Stimulated activated naive B cell treated with anti-CD40 and anti-IgM and Interleukin-4, amounts not matched to agents 10 μg/mL and 1 μg/mL and 100 μg/mL, for 72 hours (primary cell): ENCODE data around the gene SLX9.

Experiments
- ATAC-seq, 2 donors: fragments of 150-1000 bp; cut with Tn5 transposase; replicated peaks; 2 replicates each; pipeline ENCODE4 v1.10.0; 2021; ENCODE audit warnings: moderate library complexity in 1 of 2
- DNase-seq: peaks from one replicate; pipeline ENCODE4 v3.0.0; 2021
- H3K27ac Mint-ChIP-seq: one replicate; pipeline ENCODE4 v1.8.0; 2022; ENCODE audit warnings: mild to moderate bottlenecking, mixed read lengths
- H3K27me3 Mint-ChIP-seq, 2 donors: one replicate each; pipeline ENCODE4 v1.8.0; 2022; ENCODE audit warnings: mixed read lengths in 2 of 2
- H3K36me3 Mint-ChIP-seq, 2 donors: one replicate each; pipeline ENCODE4 v1.8.0; 2022; ENCODE audit warnings: mixed read lengths in 2 of 2, mild to moderate bottlenecking in 1 of 2
- H3K4me1 Mint-ChIP-seq, 2 donors: one replicate each; pipeline ENCODE4 v1.8.0; 2022; ENCODE audit warnings: mixed read lengths in 2 of 2, mild to moderate bottlenecking in 1 of 2
- H3K4me3 Mint-ChIP-seq, 2 donors: one replicate each; pipeline ENCODE4 v1.8.0; 2022; ENCODE audit warnings: mild to moderate bottlenecking in 2 of 2, mixed read lengths in 2 of 2, moderate library complexity in 1 of 2
- H3K9me3 Mint-ChIP-seq, 2 donors: one replicate each; pipeline ENCODE4 v1.8.0; 2022; ENCODE audit warnings: mixed read lengths in 2 of 2, mild to moderate bottlenecking in 1 of 2

Gene SLX9

DNA sequence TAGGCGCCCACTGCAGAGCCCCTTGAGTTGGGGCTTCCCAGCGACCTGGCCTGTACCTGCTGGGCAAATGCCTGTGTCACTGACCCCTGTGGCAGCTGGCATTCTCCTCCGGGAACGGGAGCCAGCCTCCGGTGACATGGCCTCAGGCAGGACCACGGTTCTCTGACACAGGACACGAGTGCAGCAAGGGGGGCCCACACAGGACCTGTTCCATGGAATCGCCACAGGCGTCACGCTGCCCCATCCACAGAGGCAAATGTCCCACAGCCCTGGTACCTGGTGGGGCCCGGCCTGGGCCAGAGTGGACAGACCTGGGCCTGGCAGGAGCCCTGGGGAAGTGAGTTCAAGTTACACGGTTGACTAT lies 21.7 kb upstream of the SLX9 start:
- Mint-ChIP-seq H3K27ac (peak overlapping the region; percentile 91), H3K4me3 (peak overlapping the region; percentile 20 to 65), H3K9me3 (no peaks in the 10 kb centered on the region), H3K27me3 (no peaks in the 10 kb centered on the region), H3K36me3 (peaks cover 17 to 48% of the 10 kb centered on the region in 2 donors), H3K4me1 (peaks cover 60 to 97% of the 10 kb centered on the region in 2 donors)
- DNase-seq (no peak), ATAC-seq (no peak)

DNA sequence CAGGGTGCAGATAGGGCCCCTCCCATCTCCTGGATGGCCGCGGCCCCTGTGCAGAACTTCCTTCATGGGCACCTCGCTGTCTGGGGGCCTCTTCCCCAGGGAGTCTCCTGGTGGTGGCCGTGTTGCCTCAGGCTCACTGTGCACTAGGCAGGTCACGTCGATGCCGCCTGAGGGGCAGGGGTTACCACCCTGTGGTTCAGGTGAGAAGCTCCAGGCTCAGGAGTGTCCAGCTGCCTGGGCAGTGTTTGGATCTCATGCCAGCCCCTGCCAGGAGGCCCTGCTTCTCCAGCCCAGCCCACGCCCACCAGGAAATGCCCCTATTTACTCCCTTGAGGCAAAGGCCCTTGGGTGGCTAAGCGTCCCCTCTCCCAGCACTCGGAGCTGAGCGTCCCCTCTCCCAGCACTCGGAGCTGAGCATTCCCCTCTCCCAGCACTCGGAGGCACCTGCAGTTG lies 21.2 kb upstream of the SLX9 start:
- Mint-ChIP-seq H3K9me3 (no peaks in the 10 kb centered on the region), H3K4me1 (peaks cover 56 to 97% of the 10 kb centered on the region in 2 donors), H3K4me3 (peak overlapping the region; percentile 65 to 88), H3K36me3 (peaks cover 17 to 48% of the 10 kb centered on the region in 2 donors), H3K27me3 (no peaks in the 10 kb centered on the region), H3K27ac (peak overlapping the region; percentile 75)
- DNase-seq (no peak), ATAC-seq (no peak)

DNA sequence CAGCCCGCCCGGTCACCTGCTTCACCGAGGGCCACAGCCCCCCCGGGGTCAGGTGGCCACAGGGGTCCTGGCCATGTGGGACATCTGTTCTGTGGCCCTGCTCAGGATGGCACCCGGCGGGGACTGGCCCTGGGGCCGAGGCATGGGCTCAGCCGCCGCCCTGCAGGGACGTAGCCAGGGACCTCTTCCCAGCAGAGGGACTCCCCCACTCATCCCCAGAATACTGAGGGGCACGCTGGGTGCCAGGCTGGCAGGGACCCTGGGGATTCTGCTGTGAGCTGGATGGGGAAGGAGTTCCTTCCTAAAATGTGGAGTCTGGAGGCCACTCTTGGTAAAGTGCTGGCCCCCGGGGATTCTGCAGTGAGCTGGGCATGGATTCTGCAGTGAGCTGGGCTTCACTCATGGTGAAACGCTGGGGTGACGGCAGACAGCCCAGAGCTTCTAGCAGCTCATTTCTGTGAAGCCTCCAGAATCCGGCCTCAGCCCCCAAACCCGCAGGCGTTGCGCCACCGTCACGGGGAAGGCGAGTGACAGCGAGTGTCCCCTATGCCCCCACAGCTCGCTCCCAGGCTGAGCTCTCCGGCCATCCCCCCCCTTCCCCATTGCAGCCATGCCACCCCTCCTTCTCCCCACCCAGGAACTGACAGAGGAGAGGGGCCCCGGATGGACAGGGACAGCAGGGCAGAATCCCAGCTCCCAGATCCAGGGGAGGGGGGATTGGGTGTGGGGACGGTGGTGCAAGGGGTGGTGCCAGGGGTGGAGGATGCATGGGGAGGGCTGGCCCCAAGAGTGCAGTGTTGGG lies 20.5 kb upstream of the SLX9 start:
- Mint-ChIP-seq H3K4me3 (peak overlapping the region; percentile 88 to 94), H3K27ac (peak overlapping the region; percentile 81), H3K9me3 (no peaks in the 10 kb centered on the region), H3K27me3 (no peaks in the 10 kb centered on the region), H3K36me3 (peaks cover 13 to 49% of the 10 kb centered on the region in 2 donors), H3K4me1 (peaks cover 55 to 97% of the 10 kb centered on the region in 2 donors)
- ATAC-seq, result no peak
- DNase-seq, result no peak

DNA sequence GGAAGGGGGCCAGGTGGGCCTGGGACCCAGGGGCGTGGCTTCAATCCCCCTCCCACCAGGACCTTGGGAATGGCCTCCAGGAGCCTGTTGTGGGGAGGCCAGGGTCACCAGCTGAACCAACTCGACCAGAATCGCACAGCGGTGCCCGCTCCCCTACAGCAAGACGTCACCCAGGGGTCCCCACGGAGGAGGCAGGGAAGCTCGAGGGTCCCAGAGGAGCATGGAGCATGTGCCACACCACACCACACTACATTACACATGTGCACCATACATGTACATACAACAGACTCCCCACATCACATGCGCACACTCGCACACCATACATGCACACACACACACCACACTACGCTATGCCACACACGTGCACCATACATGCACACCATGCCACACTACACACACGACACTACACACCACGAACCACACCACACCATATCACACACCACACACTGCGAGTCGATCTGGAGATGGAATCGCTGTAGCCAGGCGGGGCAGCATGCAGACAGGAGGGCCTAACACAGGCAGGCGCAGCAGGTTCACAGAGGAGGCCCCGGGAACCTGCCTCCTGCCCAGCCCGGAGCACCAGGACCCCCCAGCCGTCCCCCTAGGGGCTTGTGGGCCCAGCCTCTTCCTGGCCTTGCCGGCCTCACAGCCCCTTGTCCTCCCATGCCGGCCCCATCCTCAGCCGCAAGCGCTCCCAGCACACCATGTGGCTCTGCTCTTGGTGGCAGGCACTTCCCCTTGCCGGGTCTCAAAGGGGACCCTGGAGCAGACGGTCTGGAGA lies 19.7 kb upstream of the SLX9 start:
- DNase-seq, result no peak
- peaks cover 57 to 97% of the 10 kb centered on the region in 2 donors for H3K4me1 Mint-ChIP-seq
- peak overlapping the region; percentile 88 to 94 for H3K4me3 Mint-ChIP-seq
- H3K36me3 Mint-ChIP-seq, result peaks cover 11 to 46% of the 10 kb centered on the region in 2 donors
- H3K9me3 Mint-ChIP-seq, result no peaks in the 10 kb centered on the region
- H3K27ac Mint-ChIP-seq, result peak overlapping the region; percentile 98
- peak; percentile 29 to 44 for ATAC-seq
- H3K27me3 Mint-ChIP-seq, result no peaks in the 10 kb centered on the region

DNA sequence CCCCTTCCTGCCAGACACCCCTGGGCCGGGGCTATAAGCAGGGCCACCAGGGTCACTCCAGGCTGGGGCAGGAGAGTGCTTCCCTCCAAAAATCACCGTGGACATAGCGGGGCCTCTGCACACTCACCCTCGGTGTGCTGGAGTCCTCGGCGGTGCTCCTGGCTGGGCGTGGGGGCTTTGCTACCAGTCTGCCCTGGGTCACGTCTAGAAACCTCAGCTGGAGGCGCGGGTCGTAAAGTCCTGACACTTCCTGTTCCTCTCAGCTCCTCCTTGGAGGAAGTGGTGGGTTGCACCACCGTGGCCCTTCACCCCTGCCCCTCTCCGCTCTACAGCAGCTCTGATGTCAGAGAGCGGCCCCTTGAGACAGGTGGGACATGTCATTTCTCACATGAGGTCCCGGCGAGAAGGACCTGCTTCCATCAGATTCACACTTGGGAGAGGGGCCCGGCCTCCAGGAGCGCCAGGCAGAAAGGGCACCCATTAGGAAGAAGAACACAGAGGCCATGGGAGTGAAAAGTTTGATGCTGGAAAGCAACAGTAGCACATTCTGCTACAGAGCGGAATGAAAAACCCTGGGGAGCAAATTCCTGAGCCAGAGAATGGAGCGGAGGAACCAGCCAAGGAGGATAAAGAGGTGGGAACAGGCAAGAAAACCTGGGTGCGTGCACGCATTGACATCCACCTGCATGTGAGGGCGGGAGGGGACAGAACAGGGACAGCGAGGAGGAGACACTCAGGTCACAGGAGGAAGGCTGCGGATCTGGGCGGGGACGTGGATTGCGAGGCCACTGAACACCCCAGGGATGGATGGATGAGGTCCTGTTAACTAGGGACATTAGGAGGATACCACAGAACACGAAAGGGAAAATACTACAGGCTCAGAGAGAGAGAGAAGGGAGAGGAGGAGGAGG lies 18.9 kb upstream of the SLX9 start, which contains the start of gene ITGB2:
Gene ITGB2, minus strand, starts transcription at position 206 of the 911 bp plus-strand sequence. CDS start 10,117 bp downstream, outside the sequence.
- DNase-seq (peak; percentile 74), ATAC-seq (peak; percentile 94 to 95)
- H3K9me3 Mint-ChIP-seq, result no peaks in the 10 kb centered on the region
- peak within 1 kb of the TSS; percentile 98 for H3K27ac Mint-ChIP-seq
- H3K36me3 Mint-ChIP-seq, result peaks cover 11 to 41% of the 10 kb centered on the region in 2 donors
- no peaks in the 10 kb centered on the region for H3K27me3 Mint-ChIP-seq
- peaks cover 52 to 95% of the 10 kb centered on the region in 2 donors for H3K4me1 Mint-ChIP-seq
- H3K4me3 Mint-ChIP-seq, result peak within 1 kb of the TSS; percentile 88 to 94

DNA sequence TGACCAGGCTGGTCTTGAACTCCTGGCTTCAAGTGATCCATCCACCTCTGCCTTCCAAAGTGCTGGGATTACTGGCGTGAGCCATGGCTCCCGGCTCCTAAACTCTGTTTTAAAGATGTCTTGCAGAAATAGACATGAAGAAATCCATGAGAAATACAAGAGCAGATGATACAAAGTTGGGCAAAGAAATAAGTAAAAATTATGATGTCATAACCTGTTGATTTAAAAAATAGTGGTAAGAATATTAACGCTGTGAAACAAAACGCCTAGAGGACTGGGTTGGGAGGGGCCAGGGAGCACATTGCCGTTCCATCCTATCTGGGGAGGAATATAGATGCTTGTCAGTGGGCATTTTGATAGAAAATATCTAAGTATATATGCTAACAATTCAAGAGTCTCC lies 17.9 kb upstream of the SLX9 start:
- peak overlapping the region; percentile 79 for H3K27ac Mint-ChIP-seq
- no peak for DNase-seq

DNA sequence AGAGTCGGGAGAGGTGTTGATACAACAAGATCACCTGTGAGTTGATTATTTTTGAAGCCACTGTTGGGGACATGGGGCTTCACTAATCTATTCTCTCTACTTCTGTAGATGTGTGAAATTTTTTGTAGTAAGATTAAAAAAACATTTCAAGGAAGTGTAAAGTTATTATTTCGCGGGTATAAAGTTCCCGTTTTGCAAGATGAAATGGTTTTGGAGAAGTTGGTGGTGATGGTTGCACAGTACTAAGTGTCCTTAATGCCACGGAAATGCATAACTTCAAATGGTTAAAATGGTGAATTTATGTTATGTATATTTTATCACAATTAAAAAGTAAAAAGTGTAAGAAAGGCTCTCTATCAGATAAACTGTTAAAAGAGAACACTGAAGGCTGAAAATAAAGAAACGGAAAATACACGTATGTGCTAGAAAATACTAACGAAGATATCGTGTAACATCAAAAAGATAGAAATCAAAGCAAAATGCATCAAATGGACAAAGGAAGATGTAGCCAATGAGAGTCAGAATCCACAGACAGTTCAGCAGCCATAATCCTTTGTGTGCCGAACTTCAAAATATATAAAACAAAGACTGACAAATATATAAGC lies 16.2 kb upstream of the SLX9 start:
- no peaks in the 10 kb centered on the region for H3K9me3 Mint-ChIP-seq
- no peak overlapping the region for H3K4me3 Mint-ChIP-seq
- no peaks in the 10 kb centered on the region for H3K27me3 Mint-ChIP-seq
- DNase-seq (no peak), ATAC-seq (no peak)
- peaks cover 62 to 95% of the 10 kb centered on the region in 2 donors for H3K4me1 Mint-ChIP-seq
- peak overlapping the region; percentile 56 for H3K27ac Mint-ChIP-seq
- peaks cover 2 to 27% of the 10 kb centered on the region in 2 donors for H3K36me3 Mint-ChIP-seq

More for the DNA sequence above, 17.9 kb upstream of the SLX9 start:
- ATAC-seq, result no peak
- Mint-ChIP-seq H3K4me1 (peaks cover 58 to 95% of the 10 kb centered on the region in 2 donors), H3K27me3 (no peaks in the 10 kb centered on the region), H3K9me3 (no peaks in the 10 kb centered on the region), H3K36me3 (peaks cover 7 to 41% of the 10 kb centered on the region in 2 donors), H3K4me3 (peak overlapping the region; percentile 88 to 94)

DNA sequence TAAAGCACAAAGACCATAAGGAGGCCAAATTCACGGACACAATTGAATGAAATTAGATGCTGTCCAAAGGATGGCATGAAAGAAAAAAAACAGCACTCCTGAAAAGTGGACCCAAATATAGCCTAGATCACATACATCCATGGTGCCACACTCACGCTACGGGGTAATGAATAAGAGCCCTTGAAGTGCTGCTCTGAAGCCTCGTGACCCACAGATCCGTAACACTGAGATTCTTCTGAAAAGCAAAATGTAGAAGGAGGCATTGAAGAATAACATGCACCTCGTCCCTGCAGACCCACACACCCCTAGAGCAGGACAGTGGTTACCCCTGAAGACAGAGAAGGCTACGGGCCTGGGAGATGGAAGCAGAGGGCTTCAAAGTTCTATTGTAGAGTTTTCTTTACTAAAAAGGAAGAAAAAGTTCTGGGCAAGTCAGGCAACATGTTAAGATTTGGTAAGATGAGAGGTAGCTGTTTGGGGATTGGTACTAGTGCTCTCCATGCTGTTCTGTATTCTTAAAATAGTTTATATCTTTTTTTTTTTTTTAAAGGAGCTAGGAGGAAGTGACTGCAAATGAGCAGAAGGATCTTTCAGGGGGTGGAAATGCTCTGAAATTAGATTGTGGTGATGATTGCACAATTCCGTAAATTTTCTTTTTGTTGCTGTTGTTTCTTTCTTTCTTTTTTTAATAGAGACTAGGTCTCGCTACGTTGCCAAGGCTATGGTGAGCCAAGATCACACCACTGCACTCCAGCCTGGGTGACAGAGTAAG lies 15.0 kb upstream of the SLX9 start:
- ATAC-seq (no peak), DNase-seq (no peak)
- Mint-ChIP-seq H3K27me3 (no peaks in the 10 kb centered on the region), H3K9me3 (peaks cover 0 to 2% of the 10 kb centered on the region in 2 donors), H3K4me1 (peaks cover 67 to 95% of the 10 kb centered on the region in 2 donors), H3K4me3 (peak overlapping the region; percentile 39 to 67), H3K27ac (peak overlapping the region; percentile 86), H3K36me3 (peaks cover 0 to 30% of the 10 kb centered on the region in 2 donors)

DNA sequence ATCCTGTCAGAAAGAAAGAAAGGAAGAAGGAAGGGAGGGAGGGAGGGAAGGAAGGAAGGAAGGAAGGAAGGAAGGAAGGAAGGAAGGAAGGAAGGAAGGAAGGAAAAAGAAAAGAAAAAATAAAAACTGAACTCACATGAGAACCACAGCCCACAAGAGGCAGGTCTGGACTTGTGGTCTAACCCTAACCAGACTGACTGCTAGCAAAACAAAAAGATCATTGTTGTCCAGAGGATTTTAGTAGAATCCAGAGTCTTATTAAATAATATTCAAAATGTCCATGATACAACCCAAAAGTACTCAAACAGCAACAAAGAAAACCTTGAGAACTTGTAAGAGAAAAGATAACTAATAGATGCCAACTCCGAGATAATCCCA lies 14.5 kb upstream of the SLX9 start:
- peaks cover 0 to 2% of the 10 kb centered on the region in 2 donors for H3K9me3 Mint-ChIP-seq
- H3K4me1 Mint-ChIP-seq, result peaks cover 69 to 95% of the 10 kb centered on the region in 2 donors
- H3K36me3 Mint-ChIP-seq, result peaks cover 0 to 26% of the 10 kb centered on the region in 2 donors
- DNase-seq (no peak), ATAC-seq (no peak)
- no peaks in the 10 kb centered on the region for H3K27me3 Mint-ChIP-seq
- peak overlapping the region; percentile 34 to 67 for H3K4me3 Mint-ChIP-seq
- H3K27ac Mint-ChIP-seq, result peak overlapping the region; percentile 86

DNA sequence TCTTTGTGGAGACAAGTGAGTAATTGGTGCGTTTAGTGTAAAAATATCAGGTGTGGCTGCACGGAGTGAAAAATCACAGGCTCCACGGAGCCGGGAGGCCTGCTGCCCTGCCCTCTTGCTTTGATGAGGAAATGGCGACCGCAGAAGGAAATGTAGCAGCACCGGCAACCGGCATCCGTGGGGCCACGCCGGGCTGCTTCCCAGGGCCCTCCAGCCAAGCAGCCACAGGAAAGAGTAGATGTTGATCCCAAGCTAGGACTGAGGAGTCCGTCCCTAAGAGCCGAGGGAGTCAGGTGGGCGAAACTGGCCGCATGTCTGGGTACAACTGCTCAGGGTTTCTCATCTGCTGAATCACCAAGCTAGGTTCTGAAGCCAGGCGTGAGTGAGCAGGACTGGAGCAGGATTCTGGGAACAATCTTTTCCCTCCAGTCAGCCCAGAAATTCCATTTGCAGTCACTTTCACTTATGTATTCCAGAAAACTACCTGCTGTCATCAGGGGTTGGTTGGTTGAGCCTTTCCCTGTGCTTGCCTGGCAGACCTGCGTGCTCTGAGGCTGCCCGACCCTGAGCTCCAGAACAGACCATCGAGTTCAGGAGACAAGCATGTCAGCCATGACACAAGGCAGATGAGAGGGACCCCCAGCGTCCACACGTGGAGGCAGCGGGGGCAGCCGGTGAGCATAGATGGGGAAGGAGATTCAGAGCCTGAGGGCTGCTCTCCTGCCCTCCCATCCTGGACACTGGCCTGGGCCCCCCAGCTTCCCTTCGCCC lies 13.3 kb upstream of the SLX9 start:
- DNase-seq (no peak), ATAC-seq (peak in 1 of 2 donors; percentile 4)
- Mint-ChIP-seq H3K9me3 (peaks cover 0 to 2% of the 10 kb centered on the region in 2 donors), H3K27ac (peak overlapping the region; percentile 96), H3K36me3 (peaks cover 0 to 17% of the 10 kb centered on the region in 2 donors), H3K4me3 (peak overlapping the region; percentile 72 to 85), H3K4me1 (peaks cover 68 to 98% of the 10 kb centered on the region in 2 donors), H3K27me3 (no peaks in the 10 kb centered on the region)

DNA sequence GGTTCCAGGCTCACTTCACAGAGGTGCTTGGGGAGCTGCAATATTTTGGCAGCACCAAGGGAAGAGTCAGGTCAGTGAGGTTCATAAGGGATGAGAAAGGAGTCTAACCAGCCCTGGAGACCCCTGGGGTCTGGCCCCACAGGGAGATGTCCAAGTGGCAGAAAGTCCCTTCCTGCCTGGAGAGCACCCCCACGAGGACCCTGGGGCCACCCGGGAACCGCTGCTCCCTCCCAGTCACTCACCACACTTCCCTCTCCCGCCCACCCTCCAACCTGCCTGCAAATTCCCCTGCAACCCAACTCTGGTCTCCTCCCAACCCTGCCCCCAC lies 12.6 kb upstream of the SLX9 start:
- peak overlapping the region; percentile 96 for H3K27ac Mint-ChIP-seq
- ATAC-seq, result peak; percentile 0 to 15
- peak overlapping the region; percentile 72 to 85 for H3K4me3 Mint-ChIP-seq
- H3K36me3 Mint-ChIP-seq, result peaks cover 0 to 17% of the 10 kb centered on the region in 2 donors
- no peaks in the 10 kb centered on the region for H3K27me3 Mint-ChIP-seq
- peaks cover 0 to 2% of the 10 kb centered on the region in 2 donors for H3K9me3 Mint-ChIP-seq
- DNase-seq, result no peak
- H3K4me1 Mint-ChIP-seq, result peaks cover 65 to 98% of the 10 kb centered on the region in 2 donors
